IMR-90 (cell line): Measurements from ENCODE around the gene REST. TPM values are rescaled to one million over a fixed set of nuclear protein-coding genes. Genes with fewer than 3 reads are reported as not detected.

Source experiments
- ATAC-seq: fragments of 200-7000 bp; cut with Tn5 transposase; 2 replicates; pipeline ENCODE4 v1.9.1; 2020; ENCODE audit warnings: low read depth, mild to moderate bottlenecking, moderate library complexity
- BruUV-seq: library from RNA; stranded (reverse); fragments of 400-500 nt; replicated peaks from 2 replicates; lab custom pipeline; 2021; lab: Mats Ljungman, UMichigan
- CTCF ChIA-PET: fragments of 300-600 bp; formaldehyde crosslinking; extraction: SDS; loops from one replicate; lab custom pipeline; 2021; ENCODE audit warnings: antibody characterized with exemption; lab: Yijun Ruan, JAX
- POLR2A ChIA-PET: fragments of 300-600 bp; sonication (Branson Sonifier 250); formaldehyde crosslinking; loops from one replicate; lab custom pipeline; 2022; ENCODE audit warnings: antibody characterized with exemption; ENCODE audit not compliant: unreplicated experiment; lab: Charles Lee
- DNase-seq: peaks from one replicate; pipeline ENCODE4 v3.0.0; 2013
- H2AFZ ChIP-seq: replicated peaks from 2 replicates; pipeline ENCODE3; 2013; ENCODE audit warnings: low read length, mild to moderate bottlenecking; ENCODE audit not compliant: poor library complexity
- H2AK5ac ChIP-seq: 2 replicates; pipeline ENCODE4 v1.6.1; 2013; ENCODE audit warnings: low read depth, low read length, inconsistent platforms
- H2AK9ac ChIP-seq: replicated peaks from 2 replicates; pipeline ENCODE3; 2013; ENCODE audit warnings: mild to moderate bottlenecking, low read depth, low read length, moderate library complexity; ENCODE audit not compliant: poor library complexity
- H2BK120ac ChIP-seq: 2 replicates; pipeline ENCODE4 v1.6.1; 2013; ENCODE audit warnings: low read depth, low read length, inconsistent platforms
- H2BK15ac ChIP-seq: 3 replicates; pipeline ENCODE4 v1.6.1; 2013; ENCODE audit warnings: low read depth, low read length, inconsistent platforms
- H2BK20ac ChIP-seq: 2 replicates; pipeline ENCODE4 v1.6.1; 2013; ENCODE audit warnings: low read depth, mild to moderate bottlenecking, inconsistent platforms, low read length, moderate library complexity
- H2BK5ac ChIP-seq: 2 replicates; pipeline ENCODE4 v1.6.1; 2013; ENCODE audit warnings: mild to moderate bottlenecking, low read depth, low read length, inconsistent platforms; ENCODE audit not compliant: poor library complexity, severe bottlenecking
- H3K14ac ChIP-seq: replicated peaks from 2 replicates; pipeline ENCODE4 v1.6.1; 2013; ENCODE audit warnings: low read depth, low read length, inconsistent platforms
- H3K18ac ChIP-seq: 2 replicates; pipeline ENCODE4 v1.6.1; 2013; ENCODE audit warnings: low read depth, low read length, control low read depth
- H3K23ac ChIP-seq: 2 replicates; pipeline ENCODE4 v1.6.1; 2013; ENCODE audit warnings: low read depth, low read length, inconsistent platforms
- H3K27ac ChIP-seq: 2 replicates; pipeline ENCODE4 v1.5.1; 2013; ENCODE audit warnings: mild to moderate bottlenecking, control low read depth, low read length; ENCODE audit not compliant: insufficient read depth
- H3K27me3 ChIP-seq: 2 replicates; pipeline ENCODE4 v1.6.1; 2013; ENCODE audit warnings: low read length; ENCODE audit not compliant: control insufficient read depth, insufficient read depth
- H3K36me3 ChIP-seq: 2 replicates; pipeline ENCODE4 v1.6.1; 2013; ENCODE audit warnings: low read length, mixed read lengths; ENCODE audit not compliant: control insufficient read depth, insufficient read depth
- H3K4ac ChIP-seq: 2 replicates; pipeline ENCODE4 v1.6.1; 2013; ENCODE audit warnings: low read depth, low read length, inconsistent platforms
- H3K4me1 ChIP-seq: 2 replicates; pipeline ENCODE4 v1.6.1; 2013; ENCODE audit warnings: low read length, mixed read lengths; ENCODE audit not compliant: control insufficient read depth, insufficient read depth
- H3K4me2 ChIP-seq: 2 replicates; pipeline ENCODE4 v1.6.1; 2013; ENCODE audit warnings: low read depth, mild to moderate bottlenecking, control low read depth, low read length, moderate library complexity
- H3K4me3 ChIP-seq: 2 replicates; pipeline ENCODE4 v1.5.1; 2013; ENCODE audit warnings: low read depth, mild to moderate bottlenecking, control low read depth, low read length, moderate library complexity; ENCODE audit not compliant: insufficient read depth
- H3K56ac ChIP-seq: 2 replicates; pipeline ENCODE4 v1.6.1; 2013; ENCODE audit warnings: low read length, inconsistent platforms; ENCODE audit not compliant: insufficient read depth; ENCODE audit errors: extremely low read depth
- H3K79me1 ChIP-seq, 2 experiments: 2 replicates each; pipeline ENCODE4 v1.6.1; 2013; ENCODE audit warnings: low read length in 2 of 2, inconsistent platforms in 1 of 2, low read depth in 1 of 2
- H3K9ac ChIP-seq: 2 replicates; pipeline ENCODE4 v1.6.1; 2013; ENCODE audit warnings: low read depth, low read length, control low read depth
- H3K9me1 ChIP-seq: 2 replicates; pipeline ENCODE4 v1.6.1; 2013; ENCODE audit warnings: low read length, inconsistent platforms; ENCODE audit not compliant: insufficient read depth
- H3K9me3 ChIP-seq: 2 replicates; pipeline ENCODE4 v1.6.1; 2013; ENCODE audit warnings: low read length; ENCODE audit not compliant: control insufficient read depth, insufficient read depth
- H4K20me1 ChIP-seq: 2 replicates; pipeline ENCODE4 v1.6.1; 2013; ENCODE audit warnings: low read length, inconsistent platforms; ENCODE audit not compliant: insufficient read depth
- H4K5ac ChIP-seq: 2 replicates; pipeline ENCODE4 v1.6.1; 2013; ENCODE audit warnings: mild to moderate bottlenecking, low read depth, low read length, control low read depth
- H4K8ac ChIP-seq, 2 experiments: 2 replicates each; pipeline ENCODE4 v1.6.1; 2013; ENCODE audit warnings: low read depth in 2 of 2, low read length in 2 of 2, control low read depth in 1 of 2, inconsistent platforms in 1 of 2
- H4K91ac ChIP-seq: 2 replicates; pipeline ENCODE4 v1.6.1; 2013; ENCODE audit warnings: low read depth, low read length, inconsistent platforms; ENCODE audit not compliant: insufficient read depth
- CEBPB ChIP-seq: IDR thresholded peaks from 2 replicates; pipeline ENCODE4 v1.6.1; 2012; ENCODE audit warnings: low read depth, low read length, improper control_type of control experiment
- NFE2L2 ChIP-seq: fragments of 150-350 bp; IDR thresholded peaks from 2 replicates; pipeline ENCODE4 v1.6.1; 2016; ENCODE audit warnings: low read depth, mild to moderate bottlenecking, low read length
- POLR2A ChIP-seq: IDR thresholded peaks from 2 replicates; pipeline ENCODE4 v1.6.1; 2012; ENCODE audit warnings: mild to moderate bottlenecking, low read depth, low read length
- RAD21 ChIP-seq: IDR thresholded peaks from 2 replicates; pipeline ENCODE4 v1.6.1; 2012; ENCODE audit warnings: low read length, improper control_type of control experiment
- RFX5 ChIP-seq: IDR thresholded peaks from 2 replicates; pipeline ENCODE4 v1.8.0; 2012; ENCODE audit warnings: low read depth, mild to moderate bottlenecking, low read length, moderate library complexity
- WGBS, 2 experiments: methylation state at CpG; one replicate each; pipeline versions ENCODE4 v1.1.5 to v1.1.7; 2013; ENCODE audit warnings: missing lambda C conversion rate in 2 of 2; ENCODE audit not compliant: insufficient read length in 1 of 2; ENCODE audit errors: extremely low coverage in 2 of 2; 5-methylcytosine and 5-hydroxymethylcytosine counted together
- dilution Hi-C: fragments of 300-500 bp; cut with HindIII; formaldehyde crosslinking; loops from one replicate; pipeline ENCODE4 v1.14.3; 2018; ENCODE audit warnings: low sequenced_read_pairs; ENCODE audit not compliant: unreplicated experiment
- in situ Hi-C: fragments of 300-500 bp; cut with MboI; formaldehyde crosslinking; loops from 3 replicates; pipeline ENCODE4 v1.14.3; 2019; ENCODE audit warnings: low sequenced_read_pairs, inconsistent platforms, mixed read lengths
- intact Hi-C: fragments of 100-400 bp; cut with micrococcal nuclease; formaldehyde crosslinking; loops from 2 replicates; pipeline ENCODE4 v1.10.0; 2022
- microRNA-seq, 2 experiments: library from miRNA; stranded (forward) in 1 of 2; unstranded in 1 of 2; fragments of 10-50 nt in 1 of 2; fragments of <30 nt in 1 of 2; gene quantifications in 1 of 2; microRNA quantifications in 1 of 2; one replicate each; pipeline versions ENCODE3 to v1.1.0; 2013 to 2020; ENCODE audit not compliant: insufficient read depth in 1 of 2, insufficient read length in 1 of 2, unreplicated experiment in 1 of 2
- polyA plus RNA-seq, 3 experiments: library from polyadenylated mRNA; depleted of rRNA; stranded (reverse); fragments of >200 nt; gene quantifications; 2 replicates each; pipeline ENCODE4 v1.2.3, GENCODE V29; 2012; ENCODE audit warnings: low replicate concordance in 1 of 3
- small RNA-seq, 5 experiments: library from RNA; depleted of rRNA; stranded (forward); fragments of <200 nt; gene quantifications; one replicate each; pipeline ENCODE3, GENCODE V24; 2012
- total RNA-seq: library from RNA; depleted of rRNA; stranded (reverse); fragments of >200 nt; gene quantifications from 2 replicates; pipeline ENCODE4 v1.2.3, GENCODE V29; 2012; rRNA removed

REST gene
- total and polyA plus RNA-seq, 2 of the 4 experiments (the other 2 are of a cell fraction): 10.0 to 66.9 TPM

GRCh38 chr4:57013543-57014120 is 105.9 kb downstream of the REST start:
- ChIA-PET POLR2A (no interaction called here), CTCF (no interaction called here)
- no peak overlapping the region for H4K91ac ChIP-seq
- ATAC-seq (peak; percentile 61), DNase-seq (peak; percentile 29)
- H2AK5ac ChIP-seq: no peak overlapping the region
- dilution Hi-C loops: no loop called here
- H3K36me3 ChIP-seq: peaks cover 46% of the 10 kb centered on the region
- H3K14ac ChIP-seq: no peak overlapping the region
- H2AFZ ChIP-seq: no peak overlapping the region
- H2BK15ac ChIP-seq: no peak overlapping the region
- H3K4me2 ChIP-seq: no peak overlapping the region
- no peak overlapping the region for H3K23ac ChIP-seq
- peaks cover 17 to 35% of the 10 kb centered on the region in 2 experiments for H3K79me1 ChIP-seq
- no peak overlapping the region for H3K56ac ChIP-seq
- H3K4me1 ChIP-seq: peaks cover 1% of the 10 kb centered on the region; the same call in 1 of the 2 replicates
- H3K27me3 ChIP-seq: no peaks in the 10 kb centered on the region
- in situ Hi-C loops: no loop called here
- no peak overlapping the region for H2BK20ac ChIP-seq
- WGBS, 2 experiments: no CpG with 5 or more reads among the region's 4 CpGs
- H3K4me3 ChIP-seq: no peak overlapping the region
- H4K20me1 ChIP-seq: peaks cover 9% of the 10 kb centered on the region; the same call in 1 of the 2 replicates
- H3K4ac ChIP-seq: no peak overlapping the region
- H3K27ac ChIP-seq: no peak overlapping the region
- no TSS peak for BruUV-seq
- H3K9me3 ChIP-seq: no peaks in the 10 kb centered on the region
- TF ChIP-seq RFX5 (no peak), NFE2L2 (no peak), POLR2A (no peak), CEBPB (no peak), RAD21 (no peak)
- H2BK120ac ChIP-seq: no peak overlapping the region
- no peak overlapping the region for H4K5ac ChIP-seq
- peaks cover 4% of the 10 kb centered on the region for H3K9me1 ChIP-seq
- H4K8ac ChIP-seq: no peak overlapping the region; a peak in 1 of 4 replicates
- H3K9ac ChIP-seq: no peak overlapping the region
- peak overlapping the region; percentile 23 for H2AK9ac ChIP-seq
- no peak overlapping the region for H2BK5ac ChIP-seq
- intact Hi-C loops: no loop called here
- no peak overlapping the region for H3K18ac ChIP-seq

Small RNAs within 50 kb of the gene (microRNA-seq; reads per million reads assigned to microRNA genes)
- not detected for gene RNU6-998P (ENCODE audit: insufficient read depth, insufficient read length)

Small RNAs within 50 kb of the gene (small RNA-seq; reads per million reads assigned to genes)
- 0 to 0.60 (median 0.04) reads per million in 5 experiments for gene RNU6-998P

Other genes starting within 250 kb of the REST start
- 1.3 and 1.7 TPM in 2 replicates for gene HOPX, start 226.6 kb upstream of the REST start, total RNA-seq
- 1.7 and 2.0 TPM in 2 replicates for gene HOPX, start 226.6 kb upstream of the REST start, polyA plus RNA-seq (2012; rRNA removed)
- not detected in 2 replicates for gene SPINK2, start 86.2 kb upstream of the REST start, total RNA-seq
- not detected in 2 replicates for gene SPINK2, start 86.2 kb upstream of the REST start, polyA plus RNA-seq (2012; rRNA removed)
- gene NOA1, start 69.7 kb downstream of the REST start, total RNA-seq: 9.7 and 10.4 TPM in 2 replicates
- 10.8 and 12.1 TPM in 2 replicates for gene NOA1, start 69.7 kb downstream of the REST start, polyA plus RNA-seq (2012; rRNA removed)
- gene POLR2B, start 71.0 kb downstream of the REST start, total RNA-seq: 106 and 172 TPM in 2 replicates
- gene POLR2B, start 71.0 kb downstream of the REST start, polyA plus RNA-seq (2012; rRNA removed): 62.3 and 74.0 TPM in 2 replicates
- gene IGFBP7, start 202.5 kb downstream of the REST start, total RNA-seq: 33.2 and 34.2 TPM in 2 replicates
- 267 and 338 TPM in 2 replicates for gene IGFBP7, start 202.5 kb downstream of the REST start, polyA plus RNA-seq (2012; rRNA removed)